Hepatocyte (in vitro differentiated cells): ENCODE measurements around the gene DDR2.

Experiments used
- EZH2 ChIP-seq: fragments of 200-600 bp; sonication (generic); IDR thresholded peaks from 2 replicates; pipeline ENCODE4 v1.6.1; 2016; ENCODE audit warnings: antibody characterized with exemption, mild to moderate bottlenecking, borderline replicate concordance
- EZH2phosphoT487 ChIP-seq: fragments of 200-600 bp; sonication (generic); IDR thresholded peaks from one replicate; pipeline ENCODE4 v1.6.1; 2018; ENCODE audit warnings: antibody characterized with exemption, mild to moderate bottlenecking, low read depth, moderate library complexity; ENCODE audit not compliant: unreplicated experiment, severe bottlenecking
- TF ChIP-seq, protein P1 (sequence below): fragments of 200-600 bp; sonication (generic); IDR thresholded peaks from 2 replicates; pipeline ENCODE4 v1.5.1; 2016; ENCODE audit warnings: antibody characterized with exemption, mild to moderate bottlenecking; ENCODE audit not compliant: poor library complexity

DNA sequence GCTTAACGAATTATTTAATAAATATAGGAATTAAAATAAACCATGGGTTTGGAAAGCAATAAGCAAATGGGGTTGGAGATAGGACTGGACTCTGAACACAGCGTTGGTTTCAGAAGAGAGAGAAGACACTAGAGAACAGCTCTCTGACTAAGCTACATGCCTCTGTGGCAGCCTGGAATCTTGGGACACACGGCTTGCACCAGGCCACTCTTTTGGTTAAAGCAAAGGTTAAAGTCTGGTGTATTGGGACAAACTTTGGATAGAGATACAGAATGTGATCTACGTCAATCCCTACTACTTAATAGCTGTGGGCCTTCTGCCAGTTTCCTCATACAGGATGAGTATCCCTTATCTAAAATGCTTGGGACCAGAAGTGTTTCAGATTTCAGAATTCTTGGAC, 108.5 kb downstream of the DDR2 start:
- no peak for TF ChIP-seq EZH2phosphoT487
- TF ChIP-seq, protein P1, sequence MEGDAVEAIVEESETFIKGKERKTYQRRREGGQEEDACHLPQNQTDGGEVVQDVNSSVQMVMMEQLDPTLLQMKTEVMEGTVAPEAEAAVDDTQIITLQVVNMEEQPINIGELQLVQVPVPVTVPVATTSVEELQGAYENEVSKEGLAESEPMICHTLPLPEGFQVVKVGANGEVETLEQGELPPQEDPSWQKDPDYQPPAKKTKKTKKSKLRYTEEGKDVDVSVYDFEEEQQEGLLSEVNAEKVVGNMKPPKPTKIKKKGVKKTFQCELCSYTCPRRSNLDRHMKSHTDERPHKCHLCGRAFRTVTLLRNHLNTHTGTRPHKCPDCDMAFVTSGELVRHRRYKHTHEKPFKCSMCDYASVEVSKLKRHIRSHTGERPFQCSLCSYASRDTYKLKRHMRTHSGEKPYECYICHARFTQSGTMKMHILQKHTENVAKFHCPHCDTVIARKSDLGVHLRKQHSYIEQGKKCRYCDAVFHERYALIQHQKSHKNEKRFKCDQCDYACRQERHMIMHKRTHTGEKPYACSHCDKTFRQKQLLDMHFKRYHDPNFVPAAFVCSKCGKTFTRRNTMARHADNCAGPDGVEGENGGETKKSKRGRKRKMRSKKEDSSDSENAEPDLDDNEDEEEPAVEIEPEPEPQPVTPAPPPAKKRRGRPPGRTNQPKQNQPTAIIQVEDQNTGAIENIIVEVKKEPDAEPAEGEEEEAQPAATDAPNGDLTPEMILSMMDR = no peak
- TF ChIP-seq EZH2 = no peak
